ENCODE data around the gene NHSL2. TPM values are rescaled to one million over a fixed set of nuclear protein-coding genes. Genes with fewer than 3 reads are reported as not detected.

Gene NHSL2
- total and polyA plus RNA-seq, 7 experiments from 2014 or later: 0.18 to 17.0 (median 0.54) TPM

GRCh38 chrX:71919886-71920285 lies 9.2 kb downstream of the NHSL2 start:
- CTCF ChIA-PET: no interaction called here
- DNase-seq (no peak), ATAC-seq (no peak)
- Histone ChIP-seq H3K4me3 (ENCODE audit: low read length) (no peak overlapping the region), H3K27ac (ENCODE audit: low read depth, low read length) (no peak overlapping the region), H3K36me3 (ENCODE audit: control insufficient read depth in 2 of 3, insufficient read depth in 3 of 3, low read length in 3 of 3) (no peaks in the 10 kb centered on the region), H3K27me3 (ENCODE audit: control insufficient read depth in 2 of 2, insufficient read depth in 2 of 2, low read length in 2 of 2) (no peaks in the 10 kb centered on the region), H3K9me3 (ENCODE audit: control insufficient read depth in 2 of 3, low read length in 3 of 3) (no peaks in the 10 kb centered on the region), H3K4me1 (ENCODE audit: control insufficient read depth in 2 of 2, insufficient read depth in 2 of 2, low read length in 2 of 2) (no peaks in the 10 kb centered on the region)
- Mint-ChIP-seq H3K36me3 (no peaks in the 10 kb centered on the region), H3K4me1 (no peaks in the 10 kb centered on the region), H3K4me3 (no peak overlapping the region), H3K27me3 (peaks cover 0 to 11% (median 0%) of the 10 kb centered on the region in 5 donors), H3K27ac (no peak overlapping the region), H3K9me3 (no peaks in the 10 kb centered on the region)
- intact Hi-C loops (cut with micrococcal nuclease): no loop called here
- POLR2A ChIA-PET: no interaction called here

- H3K4me1 ChIP-seq (ENCODE audit: control insufficient read depth in 2 of 2, insufficient read depth in 2 of 2, low read length in 2 of 2): no peaks in the 10 kb centered on the region
- CTCF ChIA-PET: no interaction called here
- POLR2A ChIA-PET: no interaction called here
- no peaks in the 10 kb centered on the region for H3K9me3 ChIP-seq (ENCODE audit: control insufficient read depth in 2 of 3, low read length in 3 of 3)
- Mint-ChIP-seq H3K27ac (no peak overlapping the region), H3K36me3 (no peaks in the 10 kb centered on the region), H3K4me3 (no peak overlapping the region), H3K4me1 (no peaks in the 10 kb centered on the region), H3K9me3 (no peaks in the 10 kb centered on the region), H3K27me3 (peaks cover 0 to 5% (median 0%) of the 10 kb centered on the region in 5 donors)
- H3K27me3 ChIP-seq (ENCODE audit: control insufficient read depth in 2 of 2, insufficient read depth in 2 of 2, low read length in 2 of 2): no peaks in the 10 kb centered on the region
- ATAC-seq (no peak), DNase-seq (no peak)
- no peak overlapping the region for H3K27ac ChIP-seq (ENCODE audit: low read depth, low read length)
- H3K4me3 ChIP-seq (ENCODE audit: low read length): no peak overlapping the region
- intact Hi-C loops (cut with micrococcal nuclease): no loop called here
- no peaks in the 10 kb centered on the region for H3K36me3 ChIP-seq (ENCODE audit: control insufficient read depth in 2 of 3, insufficient read depth in 3 of 3, low read length in 3 of 3)
These were observed 12.0 kb downstream of the NHSL2 start for GRCh38 chrX:71922686-71923085.

DNA sequence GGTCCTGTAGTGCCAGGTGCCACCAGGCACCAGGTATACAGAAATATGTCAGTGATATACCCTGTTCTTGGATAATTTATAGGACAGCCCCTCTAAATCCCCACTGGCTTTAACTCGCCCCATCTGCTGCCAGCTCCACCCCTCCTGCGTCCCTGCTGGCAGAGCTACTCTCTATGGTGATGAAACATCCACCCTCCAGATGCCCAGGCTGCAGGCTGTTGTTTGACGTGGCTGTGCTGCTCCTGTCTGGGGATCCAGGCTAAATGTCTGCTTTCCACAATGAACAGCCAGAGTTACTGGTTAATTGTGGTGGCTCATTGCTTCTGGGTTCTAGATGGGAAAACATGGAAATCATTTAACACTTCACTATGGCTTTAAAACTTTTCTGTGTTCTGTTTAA lies 12.9 kb downstream of the NHSL2 start:
- Histone ChIP-seq H3K27me3 (ENCODE audit: control insufficient read depth in 2 of 2, insufficient read depth in 2 of 2, low read length in 2 of 2) (no peaks in the 10 kb centered on the region), H3K27ac (ENCODE audit: low read depth, low read length) (no peak overlapping the region), H3K4me3 (ENCODE audit: low read length) (no peak overlapping the region), H3K9me3 (ENCODE audit: control insufficient read depth in 2 of 3, low read length in 3 of 3) (no peaks in the 10 kb centered on the region), H3K4me1 (ENCODE audit: control insufficient read depth in 2 of 2, insufficient read depth in 2 of 2, low read length in 2 of 2) (no peaks in the 10 kb centered on the region), H3K36me3 (ENCODE audit: control insufficient read depth in 2 of 3, insufficient read depth in 3 of 3, low read length in 3 of 3) (no peaks in the 10 kb centered on the region)
- ChIA-PET POLR2A (no interaction called here), CTCF (no interaction called here)
- Mint-ChIP-seq H3K27ac (no peak overlapping the region), H3K27me3 (peaks cover 0 to 5% (median 0%) of the 10 kb centered on the region in 5 donors), H3K4me3 (no peak overlapping the region), H3K4me1 (no peaks in the 10 kb centered on the region), H3K9me3 (no peaks in the 10 kb centered on the region), H3K36me3 (no peaks in the 10 kb centered on the region)
- DNase-seq (no peak), ATAC-seq (no peak)
- intact Hi-C loops (cut with micrococcal nuclease): no loop called here

DNA sequence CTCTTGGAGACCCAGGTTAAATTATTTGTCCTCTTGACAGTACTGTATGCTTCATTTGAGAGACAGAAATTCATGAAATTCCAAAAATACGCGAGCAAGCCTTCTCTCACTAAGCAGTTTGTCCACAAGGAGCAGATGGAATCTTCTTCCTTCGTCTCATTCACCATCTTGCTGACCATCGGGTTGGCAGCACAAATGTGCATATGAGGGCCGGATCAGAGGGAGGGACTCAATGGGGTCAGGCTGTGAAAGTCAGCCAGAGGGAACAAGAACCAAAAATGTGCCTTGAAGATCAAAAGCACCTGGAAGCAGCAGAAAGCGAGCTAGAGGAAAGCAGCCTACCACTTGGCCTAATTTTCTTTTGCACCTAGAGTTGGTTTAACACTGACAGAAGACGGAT lies 16.4 kb downstream of the NHSL2 start:
- Histone ChIP-seq H3K27me3 (ENCODE audit: control insufficient read depth in 2 of 2, insufficient read depth in 2 of 2, low read length in 2 of 2) (no peaks in the 10 kb centered on the region), H3K9me3 (ENCODE audit: control insufficient read depth in 2 of 3, low read length in 3 of 3) (no peaks in the 10 kb centered on the region), H3K4me1 (ENCODE audit: control insufficient read depth in 2 of 2, insufficient read depth in 2 of 2, low read length in 2 of 2) (no peaks in the 10 kb centered on the region), H3K36me3 (ENCODE audit: control insufficient read depth in 2 of 3, insufficient read depth in 3 of 3, low read length in 3 of 3) (no peaks in the 10 kb centered on the region), H3K4me3 (ENCODE audit: low read length) (no peak overlapping the region), H3K27ac (ENCODE audit: low read depth, low read length) (no peak overlapping the region)
- ChIA-PET POLR2A (no interaction called here), CTCF (no interaction called here)
- H3K27me3 Mint-ChIP-seq: peaks cover 0 to 8% (median 0%) of the 10 kb centered on the region in 5 donors
- DNase-seq (no peak), ATAC-seq (no peak)
- H3K27ac Mint-ChIP-seq: no peak overlapping the region
- H3K4me3 Mint-ChIP-seq: no peak overlapping the region
- H3K4me1 Mint-ChIP-seq: no peaks in the 10 kb centered on the region
- intact Hi-C loops (cut with micrococcal nuclease): no loop called here
- peaks cover 0 to 2% (median 0%) of the 10 kb centered on the region in 11 donors for H3K9me3 Mint-ChIP-seq
- no peaks in the 10 kb centered on the region for H3K36me3 Mint-ChIP-seq

- no peaks in the 10 kb centered on the region for H3K36me3 Mint-ChIP-seq
- H3K27ac ChIP-seq (ENCODE audit: low read depth, low read length): no peak overlapping the region
- ChIA-PET POLR2A (no interaction called here), CTCF (no interaction called here)
- no peaks in the 10 kb centered on the region for H3K9me3 ChIP-seq (ENCODE audit: control insufficient read depth in 2 of 3, low read length in 3 of 3)
- no peaks in the 10 kb centered on the region for H3K4me1 Mint-ChIP-seq
- H3K36me3 ChIP-seq (ENCODE audit: control insufficient read depth in 2 of 3, insufficient read depth in 3 of 3, low read length in 3 of 3): no peaks in the 10 kb centered on the region
- no peaks in the 10 kb centered on the region for H3K27me3 ChIP-seq (ENCODE audit: control insufficient read depth in 2 of 2, insufficient read depth in 2 of 2, low read length in 2 of 2)
- peaks cover 0 to 14% (median 4%) of the 10 kb centered on the region in 5 donors for H3K27me3 Mint-ChIP-seq
- DNase-seq: no peak
- intact Hi-C loops (cut with micrococcal nuclease): no loop called here
- no peak overlapping the region for H3K4me3 Mint-ChIP-seq
- no peak overlapping the region for H3K4me3 ChIP-seq (ENCODE audit: low read length)
- H3K27ac Mint-ChIP-seq: no peak overlapping the region
- no peak for ATAC-seq
- no peaks in the 10 kb centered on the region for H3K4me1 ChIP-seq (ENCODE audit: control insufficient read depth in 2 of 2, insufficient read depth in 2 of 2, low read length in 2 of 2)
- peaks cover 0 to 2% (median 0%) of the 10 kb centered on the region in 11 donors for H3K9me3 Mint-ChIP-seq
These were observed 18.2 kb downstream of the NHSL2 start for GRCh38 chrX:71928856-71929255.

DNA sequence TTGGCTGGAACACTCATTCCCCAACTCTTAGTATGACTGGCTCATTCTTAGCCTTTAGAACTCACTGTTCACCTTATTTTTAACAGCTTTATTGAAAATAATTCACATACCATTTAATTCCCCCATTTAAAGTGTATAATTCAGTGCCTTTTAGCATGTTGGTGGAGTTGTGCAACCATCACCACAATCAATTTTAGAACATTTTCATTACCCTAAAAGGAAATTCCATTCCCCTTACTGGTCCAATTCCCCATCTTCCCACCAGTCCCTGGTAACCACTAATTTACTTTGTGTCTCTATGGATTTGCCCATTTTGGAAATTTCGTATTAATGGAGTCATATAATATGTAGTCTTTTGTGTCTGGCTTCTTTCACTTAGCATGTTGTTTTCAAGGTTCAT lies 19.7 kb downstream of the NHSL2 start:
- H3K4me3 ChIP-seq (ENCODE audit: low read length): no peak overlapping the region
- DNase-seq (no peak), ATAC-seq (no peak)
- H3K36me3 ChIP-seq (ENCODE audit: control insufficient read depth in 2 of 3, insufficient read depth in 3 of 3, low read length in 3 of 3): no peaks in the 10 kb centered on the region
- Mint-ChIP-seq H3K27me3 (peaks cover 0 to 16% (median 13%) of the 10 kb centered on the region in 5 donors), H3K4me3 (no peak overlapping the region), H3K27ac (no peak overlapping the region), H3K9me3 (peaks cover 0 to 2% (median 0%) of the 10 kb centered on the region in 11 donors), H3K36me3 (no peaks in the 10 kb centered on the region), H3K4me1 (no peaks in the 10 kb centered on the region)
- intact Hi-C loops (cut with micrococcal nuclease): no loop called here
- H3K4me1 ChIP-seq (ENCODE audit: control insufficient read depth in 2 of 2, insufficient read depth in 2 of 2, low read length in 2 of 2): no peaks in the 10 kb centered on the region
- ChIA-PET CTCF (interaction anchor here (0.6 kb wide), 1 partner anchor 38 kb away, joined by 5 read pairs; no protein-coding TSS in a partner anchor), POLR2A (no interaction called here)
- H3K27ac ChIP-seq (ENCODE audit: low read depth, low read length): no peak overlapping the region
- H3K27me3 ChIP-seq (ENCODE audit: control insufficient read depth in 2 of 2, insufficient read depth in 2 of 2, low read length in 2 of 2): no peaks in the 10 kb centered on the region
- no peaks in the 10 kb centered on the region for H3K9me3 ChIP-seq (ENCODE audit: control insufficient read depth in 2 of 3, low read length in 3 of 3)

DNA sequence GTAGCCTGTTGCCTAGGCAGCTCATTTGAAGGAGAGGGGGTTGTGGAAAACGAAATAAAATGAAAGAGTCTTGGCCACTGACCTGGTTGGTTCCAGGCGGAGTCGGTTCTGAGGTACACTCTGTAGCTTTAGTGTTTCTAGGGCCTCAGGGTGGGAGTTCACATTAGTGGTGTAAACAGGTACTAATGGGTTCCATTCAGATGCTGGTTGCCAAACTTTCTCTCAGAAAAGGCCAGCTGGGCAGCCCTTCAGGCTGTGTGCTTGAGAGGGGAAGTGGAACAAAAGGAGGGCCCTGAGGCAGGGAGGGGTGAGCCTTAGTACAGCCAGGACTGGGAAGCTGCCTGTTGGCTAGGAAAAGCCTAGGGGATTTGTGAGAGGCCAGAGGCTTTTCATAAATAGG lies 24.8 kb downstream of the NHSL2 start:
- H3K4me3 Mint-ChIP-seq: no peak overlapping the region

More for the DNA sequence above, 24.8 kb downstream of the NHSL2 start:
- DNase-seq (no peak), ATAC-seq (no peak)
- no peaks in the 10 kb centered on the region for H3K36me3 Mint-ChIP-seq
- Histone ChIP-seq H3K9me3 (ENCODE audit: control insufficient read depth in 2 of 3, low read length in 3 of 3) (no peaks in the 10 kb centered on the region), H3K4me1 (ENCODE audit: control insufficient read depth in 2 of 2, insufficient read depth in 2 of 2, low read length in 2 of 2) (no peaks in the 10 kb centered on the region), H3K4me3 (ENCODE audit: low read length) (no peak overlapping the region), H3K36me3 (ENCODE audit: control insufficient read depth in 2 of 3, insufficient read depth in 3 of 3, low read length in 3 of 3) (no peaks in the 10 kb centered on the region), H3K27ac (ENCODE audit: low read depth, low read length) (no peak overlapping the region), H3K27me3 (ENCODE audit: control insufficient read depth in 2 of 2, insufficient read depth in 2 of 2, low read length in 2 of 2) (no peaks in the 10 kb centered on the region)
- no peaks in the 10 kb centered on the region for H3K4me1 Mint-ChIP-seq
- peaks cover 0 to 2% (median 0%) of the 10 kb centered on the region in 11 donors for H3K9me3 Mint-ChIP-seq
- CTCF ChIA-PET: no interaction called here
- intact Hi-C loops (cut with micrococcal nuclease): no loop called here
- H3K27ac Mint-ChIP-seq: no peak overlapping the region
- POLR2A ChIA-PET: no interaction called here
- peaks cover 0 to 16% (median 9%) of the 10 kb centered on the region in 5 donors for H3K27me3 Mint-ChIP-seq
